Embryonic facial prominence (tissue), 1 donor: ENCODE measurements around the gene INKA1.
A peak's percentile ranks its signal among the peaks of the same experiment; 100 is the strongest.
"Not testable (repeated sequence)": the region's sequence is repeated elsewhere in the genome, so short reads cannot be mapped to it uniquely, and the experiment has no call there.

ENCODE experiments used
- DNase-seq: peaks from one replicate; pipeline ENCODE4 v3.0.0-alpha.2; 2016; ENCODE audit errors: extremely low spot score

The INKA1 gene

GRCh38 chr3:49807431-49808114 lies 4.5 kb downstream of the INKA1 start:
- no peak for DNase-seq

- no peak for DNase-seq
These were observed 9.9 kb downstream of the INKA1 start for GRCh38 chr3:49812916-49813496.

GRCh38 chr3:49813497-49814174 lies 10.6 kb downstream of the INKA1 start, which contains the start of gene UBA7:
Gene UBA7, minus strand, starts transcription at chr3:49813953. Its CDS starts 166 bp downstream, at chr3:49813787.
- DNase-seq: no peak

GRCh38 chr3:49823131-49823530 lies 20.1 kb downstream of the INKA1 start:
- not testable (repeated sequence) for DNase-seq

DNA sequence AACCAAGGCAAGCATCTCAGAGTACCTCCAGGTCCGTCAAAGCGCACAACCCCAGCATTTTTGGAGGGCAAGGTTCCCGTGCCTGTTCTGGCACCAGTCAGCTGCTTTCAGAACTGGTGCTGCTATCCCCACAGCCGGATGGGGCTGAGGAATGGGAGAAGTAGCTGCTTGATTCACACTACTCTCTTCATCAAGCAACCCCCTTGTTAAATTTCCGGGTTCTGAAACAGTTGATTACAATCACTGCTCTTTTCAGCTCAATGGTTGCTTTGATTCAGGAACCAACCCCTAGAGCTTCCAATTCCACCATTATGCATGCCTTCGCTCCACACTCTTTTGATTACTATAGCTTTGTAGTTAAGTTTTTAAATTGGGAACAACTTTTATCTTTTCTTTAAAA lies 23.0 kb downstream of the INKA1 start:
- no peak for DNase-seq

GRCh38 chr3:49831341-49831740 lies 28.3 kb downstream of the INKA1 start:
- no peak for DNase-seq

DNA sequence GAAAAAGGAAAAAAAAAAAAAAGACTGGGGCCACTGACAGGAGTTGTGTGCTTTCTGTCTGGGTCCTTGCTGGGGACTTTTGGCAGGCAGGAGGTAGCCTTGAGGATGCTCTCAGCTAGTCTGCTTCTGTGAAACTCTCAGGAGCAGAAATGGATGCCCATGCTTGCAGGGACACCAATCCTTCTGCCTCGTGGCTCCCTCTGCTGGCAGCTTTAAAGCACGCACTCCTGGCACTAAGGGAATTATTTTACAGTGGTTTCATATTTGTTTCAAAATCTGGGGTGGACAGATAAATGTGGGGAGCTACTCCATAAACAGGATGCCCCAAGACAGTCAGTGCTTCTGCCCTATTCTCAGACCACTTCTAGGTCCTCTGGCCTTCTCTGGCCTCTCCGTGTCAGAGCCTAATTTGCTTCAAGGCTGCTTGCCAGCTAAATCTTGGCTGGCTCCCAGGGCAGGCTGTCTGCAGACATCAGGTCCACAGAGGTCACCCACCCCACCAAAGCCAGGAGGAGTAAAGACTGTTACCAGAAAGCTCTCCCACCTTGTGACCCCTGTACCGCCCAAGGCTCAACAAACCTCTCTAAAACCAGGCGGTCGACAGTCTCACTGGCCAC lies 36.2 kb downstream of the INKA1 start:
- DNase-seq: peak; percentile 55

GRCh38 chr3:49840388-49840787 lies 37.3 kb downstream of the INKA1 start:
- DNase-seq: no peak

- DNase-seq: no peak
These were observed 38.1 kb downstream of the INKA1 start for GRCh38 chr3:49841126-49841696.

DNA sequence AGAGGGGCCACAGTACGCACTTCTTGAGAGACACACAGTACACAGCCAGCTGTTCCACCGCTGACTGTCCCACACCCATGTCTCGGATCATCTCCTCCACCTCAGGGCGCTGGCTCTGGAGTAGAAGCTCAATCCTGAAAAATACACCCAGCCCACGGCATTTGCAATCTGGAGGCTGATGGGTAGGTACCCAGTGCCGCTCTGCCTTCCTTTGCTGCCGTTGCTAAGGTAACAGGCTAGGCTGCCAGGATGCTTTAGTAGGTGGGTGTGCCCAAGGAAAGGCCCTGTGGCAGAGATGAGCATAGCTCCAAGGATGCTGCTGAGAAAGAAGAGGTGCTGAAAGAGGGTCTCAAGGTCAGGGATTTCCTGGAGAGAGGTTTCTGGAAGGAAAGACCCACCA lies 38.7 kb downstream of the INKA1 start:
- DNase-seq: no peak

DNA sequence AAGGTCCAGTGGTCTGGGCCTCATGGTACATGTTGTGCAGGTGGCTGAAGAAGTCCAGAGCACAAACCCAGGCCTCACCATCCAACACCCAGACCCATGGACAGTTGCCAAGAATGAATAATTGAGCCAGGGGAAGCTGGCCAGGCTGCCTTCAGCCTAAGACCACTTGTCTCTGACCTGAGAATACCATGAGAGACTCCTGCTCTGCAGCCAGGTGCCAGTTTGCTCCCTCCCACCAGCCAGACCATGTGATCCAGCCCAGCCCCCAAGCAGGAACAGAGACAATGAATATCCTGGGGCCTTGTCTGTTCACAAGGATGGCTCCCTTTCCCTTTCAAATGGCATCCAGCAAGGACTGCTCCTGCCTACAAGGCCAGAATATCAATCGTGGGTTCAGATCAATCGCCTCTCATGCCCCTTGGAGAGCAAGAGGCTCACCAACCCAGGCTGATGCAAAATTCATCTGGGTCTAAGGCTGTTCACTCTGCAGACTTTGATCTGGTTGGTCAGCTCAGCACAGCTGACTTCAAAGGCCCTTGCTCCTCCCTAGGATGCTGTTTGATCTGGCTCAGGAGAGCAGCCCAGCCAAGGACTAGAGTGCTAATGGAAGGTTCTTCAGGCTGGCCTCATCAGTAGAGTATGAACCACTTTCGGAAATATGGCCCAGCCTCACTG lies 39.9 kb downstream of the INKA1 start:
- DNase-seq: no peak

- no peak for DNase-seq
These were observed 41.6 kb downstream of the INKA1 start for GRCh38 chr3:49844464-49845183.

GRCh38 chr3:49845694-49846093 lies 42.6 kb downstream of the INKA1 start:
- DNase-seq: no peak
